Gastrocnemius medialis (tissue), 4 donors: ENCODE results near the gene DROSHA. TPM values are rescaled to one million over a fixed set of nuclear protein-coding genes. Genes with fewer than 3 reads are reported as not detected.

ENCODE experiments used
- ATAC-seq, 2 donors: fragments of 150-250 bp; one replicate each; pipeline ENCODE4 v1.9.1; 2016
- DNase-seq, 2 donors: peaks; one replicate each; pipeline ENCODE4 v3.0.0-alpha.2; 2019
- H3K27ac ChIP-seq, 4 donors: fragments of 200-600 bp; sonication (generic); 1 replicate in 1 of 4; 2 replicates in 3 of 4; pipeline ENCODE4 v1.5.1; 2016 to 2018; ENCODE audit warnings: mild to moderate bottlenecking in 2 of 4, moderate library complexity in 1 of 4
- H3K27me3 ChIP-seq, 3 donors: fragments of 200-600 bp; sonication (generic) in 2 of 3; 1 replicate in 1 of 3; 2 replicates in 2 of 3; pipeline versions ENCODE4 v1.5.1 to v1.6.0; 2016 to 2019; ENCODE audit warnings: mild to moderate bottlenecking in 1 of 3, moderate library complexity in 1 of 3
- H3K36me3 ChIP-seq, 2 donors: fragments of 200-600 bp; sonication (generic) in 1 of 2; one replicate each; pipeline ENCODE4 v1.5.1; 2017 to 2018
- H3K4me1 ChIP-seq, 2 donors: fragments of 200-600 bp; sonication (generic) in 1 of 2; one replicate each; pipeline ENCODE4 v1.5.1; 2016 to 2017; ENCODE audit warnings: mild to moderate bottlenecking in 2 of 2
- H3K4me3 ChIP-seq, 4 donors: fragments of 200-600 bp; sonication (generic) in 3 of 4; 1 replicate in 1 of 4; 2 replicates in 3 of 4; pipeline ENCODE4 v1.5.1; 2016 to 2019; ENCODE audit warnings: mild to moderate bottlenecking in 2 of 4
- H3K9me3 ChIP-seq, 3 donors: fragments of 200-600 bp; sonication (generic) in 2 of 3; 1 replicate in 1 of 3; 2 replicates in 2 of 3; pipeline ENCODE4 v1.5.1; 2016 to 2019
- POLR2A ChIP-seq, 2 donors: fragments of 450-650 bp; IDR thresholded peaks; one replicate each; pipeline ENCODE4 v1.6.1; 2017; ENCODE audit warnings: antibody characterized with exemption in 2 of 2, mild to moderate bottlenecking in 2 of 2, moderate library complexity in 2 of 2
- in situ Hi-C, 4 donors: fragments of 200-750 bp; cut with MboI; loops; one replicate each; pipeline versions ENCODE4 v1.15.0 to v1.8.0; 2017; ENCODE audit warnings: low sequenced_read_pairs in 4 of 4
- intact Hi-C: fragments of 100-400 bp; cut with DNase I; formaldehyde crosslinking; loops from one replicate; pipeline ENCODE4 v1.15.1; 2023; ENCODE audit warnings: low total_unique reads
- total RNA-seq, 4 donors: library from RNA; depleted of rRNA; stranded (reverse); fragments of >200 nt; gene quantifications; one replicate each; pipeline versions ENCODE4 v1.1.0 to v1.2.3, GENCODE V29; 2016
- TF ChIP-seq, protein P1 (sequence below), 5 experiments: fragments of 450-650 bp in 3 of 5; fragments of 200-600 bp in 2 of 5; sonication (generic) in 2 of 5; IDR thresholded peaks in 4 of 5; conservative IDR thresholded peaks in 1 of 5; 1 replicate in 4 of 5; 2 replicates in 1 of 5; pipeline ENCODE4 v1.5.1; 2016 to 2019; ENCODE audit warnings: antibody characterized with exemption in 5 of 5, mild to moderate bottlenecking in 3 of 5, moderate library complexity in 3 of 5

Gene DROSHA
- total RNA-seq, 4 donors from 2014 or later: 9.2 to 28.8 (median 28.4) TPM

DNA sequence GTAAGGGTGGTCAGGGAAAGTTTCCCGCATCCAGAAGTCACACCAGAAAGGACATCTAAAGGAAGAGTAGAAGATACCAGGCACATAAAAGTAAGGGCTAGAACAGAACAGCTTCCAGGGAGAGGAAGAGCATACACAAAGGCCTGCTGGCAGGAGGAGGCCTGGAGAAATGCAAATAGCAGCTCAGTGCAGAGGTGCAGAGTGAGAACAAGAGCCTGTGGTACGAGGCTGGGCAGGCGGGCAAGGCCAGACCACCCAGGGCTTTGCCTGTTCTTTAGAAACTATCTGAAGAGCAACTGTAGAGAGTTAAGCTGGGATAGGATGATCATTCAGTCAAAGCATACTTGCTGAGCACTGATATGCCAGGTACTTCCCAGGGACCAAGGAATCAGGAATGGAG, 115.3 kb downstream of the DROSHA start:
- Histone ChIP-seq H3K4me1 (no peaks in the 10 kb centered on the region), H3K36me3 (peaks cover 0 to 51% of the 10 kb centered on the region in 2 donors), H3K9me3 (no peaks in the 10 kb centered on the region), H3K27me3 (no peaks in the 10 kb centered on the region), H3K4me3 (no peak overlapping the region), H3K27ac (no peak overlapping the region)
- ATAC-seq (no peak), DNase-seq (no peak)
- intact Hi-C loops (no loop called here), in situ Hi-C loops (no loop called here)
- TF ChIP-seq, protein P1, sequence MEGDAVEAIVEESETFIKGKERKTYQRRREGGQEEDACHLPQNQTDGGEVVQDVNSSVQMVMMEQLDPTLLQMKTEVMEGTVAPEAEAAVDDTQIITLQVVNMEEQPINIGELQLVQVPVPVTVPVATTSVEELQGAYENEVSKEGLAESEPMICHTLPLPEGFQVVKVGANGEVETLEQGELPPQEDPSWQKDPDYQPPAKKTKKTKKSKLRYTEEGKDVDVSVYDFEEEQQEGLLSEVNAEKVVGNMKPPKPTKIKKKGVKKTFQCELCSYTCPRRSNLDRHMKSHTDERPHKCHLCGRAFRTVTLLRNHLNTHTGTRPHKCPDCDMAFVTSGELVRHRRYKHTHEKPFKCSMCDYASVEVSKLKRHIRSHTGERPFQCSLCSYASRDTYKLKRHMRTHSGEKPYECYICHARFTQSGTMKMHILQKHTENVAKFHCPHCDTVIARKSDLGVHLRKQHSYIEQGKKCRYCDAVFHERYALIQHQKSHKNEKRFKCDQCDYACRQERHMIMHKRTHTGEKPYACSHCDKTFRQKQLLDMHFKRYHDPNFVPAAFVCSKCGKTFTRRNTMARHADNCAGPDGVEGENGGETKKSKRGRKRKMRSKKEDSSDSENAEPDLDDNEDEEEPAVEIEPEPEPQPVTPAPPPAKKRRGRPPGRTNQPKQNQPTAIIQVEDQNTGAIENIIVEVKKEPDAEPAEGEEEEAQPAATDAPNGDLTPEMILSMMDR (IDR thresholded peaks at IDR 0.05 in 4 of 5, conservative IDR thresholded peaks at IDR 0.05 in 1 of 5): no peak
- TF ChIP-seq POLR2A (IDR thresholded peaks at IDR 0.05): no peak

DNA sequence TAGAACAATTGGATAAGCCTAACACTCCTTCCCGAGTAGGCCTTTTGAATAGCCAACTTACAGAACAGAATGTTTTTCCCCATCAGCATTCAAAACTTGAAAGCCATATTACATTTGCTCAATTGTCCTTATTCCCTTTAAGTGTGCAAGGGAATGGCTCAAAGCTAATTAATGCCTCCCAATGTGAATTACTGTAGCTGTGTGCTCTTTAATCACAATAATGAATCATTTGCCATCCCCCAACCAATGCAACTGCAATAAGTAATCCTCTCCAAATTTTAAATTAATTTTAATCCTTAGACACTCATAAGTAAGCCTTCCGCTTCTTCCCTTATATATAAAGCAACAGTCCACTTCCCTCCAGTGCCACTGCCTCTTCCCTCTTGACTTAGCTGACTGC, 115.9 kb downstream of the DROSHA start:
- Histone ChIP-seq H3K4me3 (no peak overlapping the region), H3K27ac (no peak overlapping the region), H3K4me1 (no peaks in the 10 kb centered on the region), H3K27me3 (no peaks in the 10 kb centered on the region), H3K36me3 (peaks cover 0 to 46% of the 10 kb centered on the region in 2 donors), H3K9me3 (no peaks in the 10 kb centered on the region)
- no peak for DNase-seq
- intact Hi-C loops: no loop called here
- TF ChIP-seq, protein P1 (IDR thresholded peaks at IDR 0.05 in 4 of 5, conservative IDR thresholded peaks at IDR 0.05 in 1 of 5): no peak
- no peak for TF ChIP-seq POLR2A (IDR thresholded peaks at IDR 0.05)
- ATAC-seq: no peak
- in situ Hi-C loops: no loop called here

DNA sequence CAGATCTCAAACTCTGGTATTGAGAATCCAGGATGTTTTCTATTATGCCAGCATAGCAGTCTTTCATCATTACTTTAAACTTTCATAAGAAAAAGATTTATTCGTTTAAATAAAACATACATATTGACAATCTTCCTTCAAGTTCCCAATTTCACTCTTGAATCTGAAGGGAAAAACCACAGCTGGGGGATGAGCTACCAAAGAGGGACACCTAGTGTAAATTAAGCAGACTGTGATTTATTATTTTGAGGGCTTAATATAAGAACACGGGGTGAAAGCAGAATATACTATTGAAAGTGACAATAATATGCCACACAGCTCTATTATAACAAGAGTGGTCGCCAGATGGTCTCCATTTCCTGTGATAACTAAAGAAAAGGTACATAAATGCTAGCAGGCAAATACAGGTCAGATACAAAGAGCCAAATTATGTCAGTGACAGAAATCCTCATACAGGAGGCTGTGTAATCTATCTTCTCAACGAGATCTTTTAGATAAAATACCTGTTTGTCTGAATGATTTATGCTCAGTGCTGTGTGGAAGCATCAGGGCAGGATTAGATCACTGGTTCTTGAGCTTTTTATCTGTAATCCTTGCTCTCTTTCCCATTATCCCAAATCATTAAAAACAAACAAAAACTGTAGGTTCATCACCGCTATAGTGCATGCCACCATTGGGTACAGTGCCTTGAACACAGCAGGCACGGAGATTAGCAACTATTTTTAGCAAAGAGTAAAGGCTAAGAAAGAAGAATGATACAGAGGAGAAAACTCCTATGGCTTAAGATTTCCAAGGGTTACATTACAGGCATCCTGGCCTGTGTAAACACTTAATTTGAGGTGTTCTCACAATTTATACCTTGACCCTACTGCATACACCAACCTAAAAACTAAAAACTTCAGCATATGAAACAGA, 116.6 kb downstream of the DROSHA start:
- in situ Hi-C loops (no loop called here), intact Hi-C loops (no loop called here)
- Histone ChIP-seq H3K9me3 (no peaks in the 10 kb centered on the region), H3K27ac (no peak overlapping the region), H3K4me1 (no peaks in the 10 kb centered on the region), H3K27me3 (no peaks in the 10 kb centered on the region), H3K36me3 (peaks cover 0 to 44% of the 10 kb centered on the region in 2 donors), H3K4me3 (no peak overlapping the region)
- no peak for TF ChIP-seq POLR2A (IDR thresholded peaks at IDR 0.05)
- TF ChIP-seq, protein P1 (IDR thresholded peaks at IDR 0.05 in 4 of 5, conservative IDR thresholded peaks at IDR 0.05 in 1 of 5): no peak
- ATAC-seq (no peak), DNase-seq (no peak)

DNA sequence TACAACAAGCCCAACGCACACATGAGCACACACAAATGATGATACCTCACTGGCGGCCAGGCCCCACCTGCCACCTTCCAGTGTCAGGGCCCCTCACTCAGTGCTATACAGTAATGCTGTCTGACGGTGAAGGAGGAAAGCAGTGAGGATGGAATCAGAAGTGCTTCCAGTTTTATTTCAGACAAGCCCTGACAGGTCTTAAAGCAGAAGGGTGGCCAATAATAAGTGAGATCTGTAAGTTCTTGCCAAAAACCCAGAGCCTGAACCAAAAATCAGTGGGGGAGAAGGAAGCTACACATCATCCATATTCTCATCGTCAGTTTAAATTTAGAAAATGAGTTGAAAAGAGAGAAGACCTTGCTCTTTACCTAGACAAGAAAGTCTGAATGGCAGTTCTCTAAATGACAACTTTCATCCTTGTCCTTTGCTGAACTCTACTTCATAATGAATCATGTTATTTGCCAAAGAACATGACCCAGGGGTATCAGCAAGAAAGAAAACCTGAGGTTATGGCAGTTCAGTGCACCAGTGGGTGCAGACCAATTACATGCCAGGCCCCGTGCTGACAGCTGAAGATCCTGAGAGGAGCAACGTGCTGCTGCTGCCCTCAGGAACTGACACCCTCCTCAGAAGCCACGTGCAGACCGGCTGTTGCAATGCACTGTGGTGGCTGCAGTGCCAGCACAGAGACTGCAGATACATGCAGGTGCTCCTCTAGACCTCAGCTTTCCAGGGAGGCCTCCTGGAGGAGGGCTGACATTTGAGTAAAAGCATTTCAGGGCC, 118.7 kb downstream of the DROSHA start:
- no peaks in the 10 kb centered on the region for H3K9me3 ChIP-seq
- TF ChIP-seq POLR2A (IDR thresholded peaks at IDR 0.05): no peak
- TF ChIP-seq, protein P1 (IDR thresholded peaks at IDR 0.05 in 4 of 5, conservative IDR thresholded peaks at IDR 0.05 in 1 of 5): no peak
- H3K27me3 ChIP-seq: no peaks in the 10 kb centered on the region
- H3K36me3 ChIP-seq: peaks cover 0 to 39% of the 10 kb centered on the region in 2 donors
- intact Hi-C loops (no loop called here), in situ Hi-C loops (no loop called here)
- no peaks in the 10 kb centered on the region for H3K4me1 ChIP-seq
- no peak overlapping the region for H3K27ac ChIP-seq
- DNase-seq: no peak
- no peak for ATAC-seq
- H3K4me3 ChIP-seq: no peak overlapping the region
